HFFc6 (cell line): Measurements from ENCODE around the gene TMEM106B. TPM values are rescaled to one million over a fixed set of nuclear protein-coding genes. Genes with fewer than 3 reads are reported as not detected.

Experiments used
- DNase-seq: peaks from one replicate; pipeline ENCODE4 v3.0.0-alpha.2; 2018
- H3K27ac Mint-ChIP-seq: 2 replicates; pipeline ENCODE4 v1.8.0; 2020; ENCODE audit warnings: mild to moderate bottlenecking, mixed read lengths
- H3K27me3 Mint-ChIP-seq: 2 replicates; pipeline ENCODE4 v1.8.0; 2021; ENCODE audit warnings: mild to moderate bottlenecking, moderate library complexity, mixed read lengths; ENCODE audit not compliant: insufficient read depth
- H3K36me3 Mint-ChIP-seq: 2 replicates; pipeline ENCODE4 v1.8.0; 2021; ENCODE audit warnings: low read depth, mixed read lengths
- H3K4me1 Mint-ChIP-seq: 2 replicates; pipeline ENCODE4 v1.8.0; 2020; ENCODE audit warnings: low read depth, mixed read lengths
- H3K4me3 Mint-ChIP-seq: 2 replicates; pipeline ENCODE4 v1.8.0; 2020; ENCODE audit warnings: mild to moderate bottlenecking, moderate library complexity, mixed read lengths
- H3K9me3 Mint-ChIP-seq: 2 replicates; pipeline ENCODE4 v1.8.0; 2020; ENCODE audit warnings: mild to moderate bottlenecking, mixed read lengths
- CTCF ChIP-seq: fragments of 200-600 bp; sonication (generic); IDR thresholded peaks from 2 replicates; pipeline ENCODE4 v1.5.0; 2021; ENCODE audit warnings: antibody characterized with exemption, mild to moderate bottlenecking
- total RNA-seq, 6 experiments: library from RNA; stranded (reverse); fragmentation: NEBNext Ultra II Directional; extraction: Animal tissue kit (Norgen Biotek cat#: 25700); gene quantifications; 2 replicates in 1 of 6; 3 replicates in 5 of 6; pipeline ENCODE4 v1.2.3, GENCODE V29; 2021

TMEM106B gene
- total RNA-seq, 6 experiments from 2014 or later, result 34.6 to 47.0 (median 42.7) TPM

- Mint-ChIP-seq H3K4me3 (no peak overlapping the region), H3K27me3 (no peaks in the 10 kb centered on the region; the same call in 1 of the 2 replicates), H3K36me3 (no peaks in the 10 kb centered on the region), H3K4me1 (no peaks in the 10 kb centered on the region), H3K9me3 (peaks cover 37% of the 10 kb centered on the region), H3K27ac (no peak overlapping the region)
- no peak for DNase-seq
- no peak for TF ChIP-seq CTCF
Measured at GRCh38 chr7:12290761-12291160, 79.7 kb downstream of the TMEM106B start.

- Mint-ChIP-seq H3K27ac (no peak overlapping the region), H3K27me3 (no peaks in the 10 kb centered on the region; the same call in 1 of the 2 replicates), H3K36me3 (no peaks in the 10 kb centered on the region), H3K9me3 (peaks cover 40% of the 10 kb centered on the region), H3K4me3 (no peak overlapping the region), H3K4me1 (no peaks in the 10 kb centered on the region)
- TF ChIP-seq CTCF, result no peak
- no peak for DNase-seq
Measured at GRCh38 chr7:12291870-12292269, 80.8 kb downstream of the TMEM106B start.

Other genes with a start within 250 kb of the TMEM106B start
- not detected for gene VWDE, start 192.6 kb downstream of the TMEM106B start, total RNA-seq